Fibroblast of lung (primary cell): ENCODE measurements around the gene EIF3F. TPM values are rescaled to one million over a fixed set of nuclear protein-coding genes. Genes with fewer than 3 reads are reported as not detected.

Experiments
- DNase-seq, 2 donors: peaks; one replicate each; pipeline versions ENCODE4 v3.0.0 to v3.0.0-alpha.2; 2010; ENCODE audit warnings: low read depth in 2 of 2
- H2AFZ ChIP-seq: 2 replicates; pipeline ENCODE4 v1.5.1; 2012; ENCODE audit warnings: low read length, control low read depth, inconsistent platforms
- H3K27ac ChIP-seq: 2 replicates; pipeline ENCODE4 v1.5.1; 2011; ENCODE audit warnings: low read length, control low read depth; ENCODE audit not compliant: insufficient read depth
- H3K27me3 ChIP-seq: 2 replicates; pipeline ENCODE4 v1.5.1; 2011; ENCODE audit warnings: mild to moderate bottlenecking, low read length; ENCODE audit not compliant: control insufficient read depth, insufficient read depth
- H3K36me3 ChIP-seq: 2 replicates; pipeline ENCODE4 v1.5.1; 2011; ENCODE audit warnings: low read length; ENCODE audit not compliant: control insufficient read depth, insufficient read depth
- H3K4me1 ChIP-seq: 2 replicates; pipeline ENCODE4 v1.5.1; 2011; ENCODE audit warnings: low read length; ENCODE audit not compliant: control insufficient read depth, insufficient read depth; ENCODE audit errors: extremely low read depth
- H3K4me2 ChIP-seq: 2 replicates; pipeline ENCODE4 v1.5.1; 2011; ENCODE audit warnings: low read length, control low read depth; ENCODE audit not compliant: insufficient read depth; ENCODE audit errors: extremely low read depth
- H3K4me3 ChIP-seq, 4 experiments: fragments of 200-600 bp in 1 of 4; sonication (generic) in 1 of 4; replicated peaks in 1 of 4; 2 replicates each; pipeline ENCODE4 v1.5.1; 2011 to 2016; ENCODE audit warnings: low read length in 4 of 4, low read depth in 3 of 4, mild to moderate bottlenecking in 3 of 4, control low read depth in 2 of 4, inconsistent platforms in 1 of 4, mixed read lengths in 1 of 4; ENCODE audit not compliant: insufficient read depth in 1 of 4; ENCODE audit errors: control extremely low read depth in 1 of 4
- H3K79me2 ChIP-seq: 2 replicates; pipeline ENCODE4 v1.5.1; 2012; ENCODE audit warnings: mild to moderate bottlenecking, low read length, inconsistent platforms; ENCODE audit not compliant: control insufficient read depth, insufficient read depth
- H3K9ac ChIP-seq: 2 replicates; pipeline ENCODE4 v1.5.1; 2011; ENCODE audit warnings: mild to moderate bottlenecking, low read length, control low read depth; ENCODE audit not compliant: insufficient read depth
- H3K9me3 ChIP-seq: 2 replicates; pipeline ENCODE4 v1.5.1; 2012; ENCODE audit warnings: low read depth, low read length; ENCODE audit not compliant: control insufficient read depth, insufficient read depth
- H4K20me1 ChIP-seq: 2 replicates; pipeline ENCODE4 v1.5.1; 2011; ENCODE audit warnings: low read length; ENCODE audit not compliant: control insufficient read depth, insufficient read depth; ENCODE audit errors: extremely low read depth
- CTCF ChIP-seq, 2 donors: IDR thresholded peaks in 1 of 2; conservative IDR thresholded peaks in 1 of 2; 1 replicate in 1 of 2; 2 replicates in 1 of 2; pipeline ENCODE4 v1.5.1; 2011 to 2012; ENCODE audit warnings: low read length in 2 of 2, control low read depth in 1 of 2, inconsistent platforms in 1 of 2, low read depth in 1 of 2, mild to moderate bottlenecking in 1 of 2
- EZH2 ChIP-seq: IDR thresholded peaks from 2 replicates; pipeline ENCODE4 v1.5.1; 2012; ENCODE audit warnings: low read length, control low read depth, mild to moderate bottlenecking; ENCODE audit errors: missing control alignments
- polyA plus RNA-seq, 2 donors: library from polyadenylated mRNA; depleted of rRNA in 1 of 2; stranded (reverse) in 1 of 2; unstranded in 1 of 2; fragments of >200 nt; gene quantifications; 2 replicates each; pipeline ENCODE4 v1.2.1, GENCODE V29; 2011 to 2012; ENCODE audit warnings: missing spikeins in 1 of 2
- total RNA-seq: library from RNA; depleted of rRNA; stranded (reverse); fragments of >200 nt; gene quantifications from 2 replicates; pipeline ENCODE4 v1.2.1, GENCODE V29; 2014

The EIF3F gene
- total and polyA plus RNA-seq, 2 donors (not counting 1 experiment from before 2014, with no cell fraction given): 303 to 323 TPM

- H4K20me1 ChIP-seq: no peaks in the 10 kb centered on the region
- H3K9ac ChIP-seq: no peak overlapping the region
- H3K27me3 ChIP-seq: no peaks in the 10 kb centered on the region
- DNase-seq: no peak
- TF ChIP-seq EZH2 (no peak), CTCF (conservative IDR thresholded peaks at IDR 0.05 in 1 of 2, IDR thresholded peaks at IDR 0.05 in 1 of 2; ENCODE audit: low read depth in 1 of 2, low read length in 2 of 2) (no peak)
- no peak overlapping the region for H3K4me3 ChIP-seq
- no peak overlapping the region for H3K4me2 ChIP-seq
- H2AFZ ChIP-seq: no peak overlapping the region
- H3K79me2 ChIP-seq: no peaks in the 10 kb centered on the region
- H3K9me3 ChIP-seq: no peaks in the 10 kb centered on the region
- no peak overlapping the region for H3K27ac ChIP-seq
- no peaks in the 10 kb centered on the region for H3K4me1 ChIP-seq
- H3K36me3 ChIP-seq: peaks cover 3% of the 10 kb centered on the region
These were observed 15.5 kb downstream of the EIF3F start for GRCh38 chr11:8002676-8003075.

GRCh38 chr11:8003187-8003586 is 16.1 kb downstream of the EIF3F start:
- no peaks in the 10 kb centered on the region for H3K79me2 ChIP-seq
- H3K27me3 ChIP-seq: no peaks in the 10 kb centered on the region
- no peaks in the 10 kb centered on the region for H4K20me1 ChIP-seq
- no peak overlapping the region for H3K4me2 ChIP-seq
- no peak for DNase-seq
- no peak overlapping the region for H3K4me3 ChIP-seq
- TF ChIP-seq EZH2 (no peak), CTCF (conservative IDR thresholded peaks at IDR 0.05 in 1 of 2, IDR thresholded peaks at IDR 0.05 in 1 of 2; ENCODE audit: low read depth in 1 of 2, low read length in 2 of 2) (no peak)
- H2AFZ ChIP-seq: no peak overlapping the region
- H3K9me3 ChIP-seq: no peaks in the 10 kb centered on the region
- no peak overlapping the region for H3K27ac ChIP-seq
- H3K4me1 ChIP-seq: no peaks in the 10 kb centered on the region
- H3K36me3 ChIP-seq: peaks cover 1% of the 10 kb centered on the region
- H3K9ac ChIP-seq: no peak overlapping the region

GRCh38 chr11:8004008-8004407 is 16.9 kb downstream of the EIF3F start:
- Histone ChIP-seq H3K9me3 (no peaks in the 10 kb centered on the region), H4K20me1 (no peaks in the 10 kb centered on the region), H3K27me3 (no peaks in the 10 kb centered on the region), H3K9ac (no peak overlapping the region), H3K36me3 (no peaks in the 10 kb centered on the region), H3K4me2 (no peak overlapping the region), H3K27ac (no peak overlapping the region), H3K79me2 (no peaks in the 10 kb centered on the region), H3K4me3 (no peak overlapping the region), H2AFZ (no peak overlapping the region), H3K4me1 (no peaks in the 10 kb centered on the region)
- no peak for DNase-seq
- TF ChIP-seq CTCF (conservative IDR thresholded peaks at IDR 0.05 in 1 of 2, IDR thresholded peaks at IDR 0.05 in 1 of 2; ENCODE audit: low read depth in 1 of 2, low read length in 2 of 2): no peak
